ENCODE measurements around the gene PPARG. TPM values are rescaled to one million over a fixed set of nuclear protein-coding genes. Genes with fewer than 3 reads are reported as not detected.
A peak's percentile ranks its signal among the peaks of the same experiment; 100 is the strongest.

PPARG gene
- total RNA-seq, 1 donor from 2014 or later, result 128 TPM

GRCh38 chr3:12413721-12414255 is 124.9 kb downstream of the PPARG start:
- DNase-seq, result no peak
- Histone ChIP-seq H3K9me3 (no peaks in the 10 kb centered on the region), H3K27me3 (ENCODE audit: low read depth) (no peaks in the 10 kb centered on the region), H3K27ac (no peak overlapping the region), H3K4me3 (no peak overlapping the region), H3K36me3 (no peaks in the 10 kb centered on the region), H3K4me1 (peaks cover 9% of the 10 kb centered on the region)
- TF ChIP-seq CTCF (IDR thresholded peaks at IDR 0.05), result no peak
- intact Hi-C loops (cut with DNase I), result no loop called here
- peak; percentile 54 to 66 for ATAC-seq

GRCh38 chr3:12415014-12415680 is 126.3 kb downstream of the PPARG start:
- H3K9me3 ChIP-seq, result no peaks in the 10 kb centered on the region
- ATAC-seq (peak in 1 of 2 donors; percentile 25), DNase-seq (no peak)
- no peak for TF ChIP-seq CTCF (IDR thresholded peaks at IDR 0.05)
- intact Hi-C loops (cut with DNase I), result no loop called here
- H3K4me3 ChIP-seq, result no peak overlapping the region
- no peak overlapping the region for H3K27ac ChIP-seq
- H3K36me3 ChIP-seq, result no peaks in the 10 kb centered on the region
- peaks cover 9% of the 10 kb centered on the region for H3K4me1 ChIP-seq
- no peaks in the 10 kb centered on the region for H3K27me3 ChIP-seq (ENCODE audit: low read depth)

GRCh38 chr3:12416731-12417130 is 127.9 kb downstream of the PPARG start:
- no peak overlapping the region for H3K27ac ChIP-seq
- TF ChIP-seq CTCF (IDR thresholded peaks at IDR 0.05), result no peak
- no peaks in the 10 kb centered on the region for H3K27me3 ChIP-seq (ENCODE audit: low read depth)
- peaks cover 9% of the 10 kb centered on the region for H3K4me1 ChIP-seq
- no peak overlapping the region for H3K4me3 ChIP-seq
- intact Hi-C loops (cut with DNase I), result no loop called here
- no peaks in the 10 kb centered on the region for H3K9me3 ChIP-seq
- DNase-seq, result no peak
- H3K36me3 ChIP-seq, result no peaks in the 10 kb centered on the region
- ATAC-seq, result no peak

GRCh38 chr3:12420393-12420792 is 131.5 kb downstream of the PPARG start:
- TF ChIP-seq CTCF (IDR thresholded peaks at IDR 0.05), result no peak
- intact Hi-C loops (cut with DNase I), result no loop called here
- no peak overlapping the region for H3K27ac ChIP-seq

GRCh38 chr3:12421132-12421531 is 132.3 kb downstream of the PPARG start:
- DNase-seq (no peak), ATAC-seq (no peak)
- peaks cover 18% of the 10 kb centered on the region for H3K4me1 ChIP-seq
- no peak for TF ChIP-seq CTCF (IDR thresholded peaks at IDR 0.05)
- intact Hi-C loops (cut with DNase I), result no loop called here
- H3K27me3 ChIP-seq (ENCODE audit: low read depth), result no peaks in the 10 kb centered on the region
- H3K4me3 ChIP-seq, result no peak overlapping the region
- H3K36me3 ChIP-seq, result no peaks in the 10 kb centered on the region
- H3K27ac ChIP-seq, result no peak overlapping the region
- H3K9me3 ChIP-seq, result no peaks in the 10 kb centered on the region

More at GRCh38 chr3:12420393-12420792, 131.5 kb downstream of the PPARG start:
- no peak for DNase-seq
- Histone ChIP-seq H3K27me3 (ENCODE audit: low read depth) (no peaks in the 10 kb centered on the region), H3K9me3 (no peaks in the 10 kb centered on the region), H3K36me3 (no peaks in the 10 kb centered on the region), H3K4me3 (no peak overlapping the region), H3K4me1 (peaks cover 18% of the 10 kb centered on the region)
- ATAC-seq, result no peak

All from lower lobe of right lung (tissue), 2 donors.